ENCODE measurements around the gene JAM3. TPM values are rescaled to one million over a fixed set of nuclear protein-coding genes. Genes with fewer than 3 reads are reported as not detected.

The JAM3 gene
- total RNA-seq, 4 donors from 2014 or later: 17.2 to 33.1 (median 20.0) TPM

- no peak for TF ChIP-seq CTCF (IDR thresholded peaks at IDR 0.05)
- no peak for ATAC-seq (ENCODE audit: low FRiP score)
- DNase-seq (ENCODE audit: low spot score): no peak
Measured at GRCh38 chr11:134116210-134116609, 47.3 kb downstream of the JAM3 start.

GRCh38 chr11:134118006-134118405 lies 49.1 kb downstream of the JAM3 start:
- ATAC-seq (ENCODE audit: low FRiP score) (no peak), DNase-seq (ENCODE audit: low spot score) (no peak)
- no peak for TF ChIP-seq CTCF (IDR thresholded peaks at IDR 0.05)

- no peak for DNase-seq (ENCODE audit: low spot score)
- TF ChIP-seq CTCF (IDR thresholded peaks at IDR 0.05): no peak
- ATAC-seq (ENCODE audit: low FRiP score): no peak
Measured at GRCh38 chr11:134119094-134119493, 50.2 kb downstream of the JAM3 start.

- DNase-seq (ENCODE audit: low spot score) (no peak), ATAC-seq (ENCODE audit: low FRiP score) (no peak)
- no peak for TF ChIP-seq CTCF (IDR thresholded peaks at IDR 0.05)
Measured at GRCh38 chr11:134120143-134120850, 51.4 kb downstream of the JAM3 start.

GRCh38 chr11:134120921-134121526 lies 52.2 kb downstream of the JAM3 start:
- DNase-seq (ENCODE audit: low spot score) (no peak), ATAC-seq (ENCODE audit: low FRiP score) (no peak)
- no peak for TF ChIP-seq CTCF (IDR thresholded peaks at IDR 0.05)

- TF ChIP-seq CTCF (IDR thresholded peaks at IDR 0.05): no peak
- no peak for ATAC-seq (ENCODE audit: low FRiP score)
- no peak for DNase-seq (ENCODE audit: low spot score)
Measured at GRCh38 chr11:134124660-134125451, 56.0 kb downstream of the JAM3 start.
